ENCODE results near the gene TTC14. TPM values are rescaled to one million over a fixed set of nuclear protein-coding genes. Genes with fewer than 3 reads are reported as not detected.

TTC14 gene
- total RNA-seq, 2 donors from 2014 or later, result 34.6 to 48.1 TPM

DNA sequence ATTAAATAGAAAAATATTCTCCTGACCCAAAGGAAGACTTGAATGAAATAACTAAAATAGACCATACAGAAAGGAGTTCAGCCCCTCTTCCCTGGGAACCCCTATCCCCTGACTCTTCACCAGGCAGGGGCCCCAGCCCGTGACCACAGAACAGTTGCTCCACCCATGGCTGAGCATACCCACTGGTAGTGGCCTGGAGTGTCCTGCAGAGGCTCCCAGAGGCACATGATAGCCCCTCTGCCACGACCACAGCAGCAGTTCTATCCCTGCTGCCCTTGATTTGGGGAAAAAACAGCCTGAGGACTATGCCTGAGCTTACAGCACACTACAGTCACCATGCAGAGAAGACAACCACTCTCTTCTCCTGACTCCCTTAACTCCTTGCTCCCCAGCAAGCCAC lies 31.8 kb downstream of the TTC14 start:
- WGBS, 2 experiments (ENCODE audit: insufficient coverage in 1 of 2, insufficient read length in 1 of 2), result 75% methylated on average over 2 of the region's 2 CpGs; no CpG with 5 or more reads in 1 of the 2 experiments

DNA sequence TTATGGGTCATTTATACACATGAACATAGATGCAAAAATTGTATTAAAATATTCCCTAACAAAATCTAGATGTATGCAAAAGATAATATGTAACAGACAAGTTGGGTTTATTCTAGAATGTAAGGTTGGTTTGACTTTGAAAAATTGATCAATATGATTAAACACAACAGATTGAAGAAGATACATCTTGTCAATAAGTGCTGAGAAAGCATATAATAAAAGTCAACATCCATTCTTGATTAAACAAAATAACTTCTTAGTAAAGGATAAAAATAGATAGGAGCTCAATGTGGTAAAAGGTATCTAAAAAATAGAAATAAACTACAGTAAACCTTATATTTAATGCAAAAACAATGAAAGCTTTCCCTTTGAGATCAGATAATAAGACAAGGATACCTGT lies 39.0 kb downstream of the TTC14 start:
- Histone ChIP-seq H3K4me3 (ENCODE audit: low read length) (no peak overlapping the region), H3K27me3 (ENCODE audit: control insufficient read depth, insufficient read depth, low read length, poor library complexity, severe bottlenecking) (no peaks in the 10 kb centered on the region), H3K4me1 (ENCODE audit: control insufficient read depth, insufficient read depth, low read length) (no peaks in the 10 kb centered on the region), H3K27ac (ENCODE audit: low read depth, low read length) (no peak overlapping the region), H3K36me3 (ENCODE audit: control insufficient read depth, insufficient read depth, low read length) (no peaks in the 10 kb centered on the region), H3K9me3 (ENCODE audit: control insufficient read depth, low read length) (no peaks in the 10 kb centered on the region), H3K9ac (ENCODE audit: extremely low read depth, low read length, poor library complexity, severe bottlenecking) (no peak overlapping the region)
- no peak overlapping the region for H3K4me3 Mint-ChIP-seq
- H3K27me3 Mint-ChIP-seq (ENCODE audit: insufficient read depth), result no peaks in the 10 kb centered on the region
- no peak for TF ChIP-seq CTCF (conservative IDR thresholded peaks at IDR 0.05)
- H3K27ac Mint-ChIP-seq, result no peak overlapping the region
- H3K4me1 Mint-ChIP-seq, result no peaks in the 10 kb centered on the region
- DNase-seq, result no peak
- H3K9me3 Mint-ChIP-seq, result no peaks in the 10 kb centered on the region
- no peaks in the 10 kb centered on the region for H3K36me3 Mint-ChIP-seq (ENCODE audit: low read depth)

More for the DNA sequence above, 31.8 kb downstream of the TTC14 start:
- peak; percentile 65 for DNase-seq
- Mint-ChIP-seq H3K4me3 (no peak overlapping the region), H3K36me3 (ENCODE audit: low read depth) (no peaks in the 10 kb centered on the region), H3K27me3 (ENCODE audit: insufficient read depth) (no peaks in the 10 kb centered on the region), H3K27ac (no peak overlapping the region), H3K9me3 (no peaks in the 10 kb centered on the region), H3K4me1 (peaks cover 5% of the 10 kb centered on the region)
- Histone ChIP-seq H3K4me1 (ENCODE audit: control insufficient read depth, insufficient read depth, low read length) (no peaks in the 10 kb centered on the region), H3K9ac (ENCODE audit: extremely low read depth, low read length, poor library complexity, severe bottlenecking) (no peak overlapping the region), H3K27me3 (ENCODE audit: control insufficient read depth, insufficient read depth, low read length, poor library complexity, severe bottlenecking) (no peaks in the 10 kb centered on the region), H3K9me3 (ENCODE audit: control insufficient read depth, low read length) (peaks cover 3% of the 10 kb centered on the region), H3K36me3 (ENCODE audit: control insufficient read depth, insufficient read depth, low read length) (no peaks in the 10 kb centered on the region), H3K27ac (ENCODE audit: low read depth, low read length) (no peak overlapping the region), H3K4me3 (ENCODE audit: low read length) (no peak overlapping the region)
- TF ChIP-seq CTCF (conservative IDR thresholded peaks at IDR 0.05), result peak; percentile 62

DNA sequence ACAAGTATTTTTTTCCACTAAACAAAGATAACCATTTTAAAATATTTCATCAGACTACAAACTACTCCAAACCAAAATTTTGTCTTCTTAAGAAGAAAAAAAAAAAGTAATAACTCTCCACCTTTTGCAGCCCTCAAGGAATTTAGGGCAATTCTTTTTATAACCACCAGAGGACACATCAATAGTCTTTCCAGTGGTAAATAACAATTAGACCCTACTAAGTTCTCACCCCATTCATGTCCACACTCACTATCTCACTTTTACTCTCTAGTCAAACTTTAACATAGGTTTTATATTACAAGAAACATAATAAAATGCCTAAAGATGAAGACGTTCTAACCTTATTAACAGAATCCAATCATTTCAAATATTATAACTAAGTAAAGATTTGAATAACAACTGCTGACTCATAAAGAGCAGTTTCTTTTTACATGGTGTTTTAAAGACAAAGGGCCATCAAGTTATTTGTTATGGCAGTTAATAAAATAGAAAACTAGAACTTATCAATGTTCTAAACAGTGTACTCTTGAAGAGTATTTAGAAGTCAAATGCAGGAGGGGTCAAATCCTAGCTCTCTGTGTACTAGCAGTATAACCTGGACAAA lies 44.3 kb downstream of the TTC14 start:
- Mint-ChIP-seq H3K27ac (no peak overlapping the region), H3K27me3 (ENCODE audit: insufficient read depth) (no peaks in the 10 kb centered on the region), H3K4me3 (no peak overlapping the region), H3K4me1 (no peaks in the 10 kb centered on the region), H3K36me3 (ENCODE audit: low read depth) (no peaks in the 10 kb centered on the region), H3K9me3 (no peaks in the 10 kb centered on the region)
- no peak for DNase-seq
- H3K4me1 ChIP-seq (ENCODE audit: control insufficient read depth, insufficient read depth, low read length), result no peaks in the 10 kb centered on the region
- no peaks in the 10 kb centered on the region for H3K9me3 ChIP-seq (ENCODE audit: control insufficient read depth, low read length)
- TF ChIP-seq CTCF (conservative IDR thresholded peaks at IDR 0.05), result peak; percentile 73
- H3K9ac ChIP-seq (ENCODE audit: extremely low read depth, low read length, poor library complexity, severe bottlenecking), result no peak overlapping the region
- no peaks in the 10 kb centered on the region for H3K27me3 ChIP-seq (ENCODE audit: control insufficient read depth, insufficient read depth, low read length, poor library complexity, severe bottlenecking)
- no peak overlapping the region for H3K4me3 ChIP-seq (ENCODE audit: low read length)
- no peaks in the 10 kb centered on the region for H3K36me3 ChIP-seq (ENCODE audit: control insufficient read depth, insufficient read depth, low read length)
- no CpG with 5 or more reads among the region's 1 CpG for WGBS, 2 experiments (ENCODE audit: insufficient coverage in 1 of 2, insufficient read length in 1 of 2)
- H3K27ac ChIP-seq (ENCODE audit: low read depth, low read length), result no peak overlapping the region

Data from endodermal cell (in vitro differentiated cells).